ENCODE data around the gene S100A16. TPM values are rescaled to one million over a fixed set of nuclear protein-coding genes. Genes with fewer than 3 reads are reported as not detected.

S100A16 gene
- total RNA-seq, 1 donor from 2014 or later: 1.1 TPM

DNA sequence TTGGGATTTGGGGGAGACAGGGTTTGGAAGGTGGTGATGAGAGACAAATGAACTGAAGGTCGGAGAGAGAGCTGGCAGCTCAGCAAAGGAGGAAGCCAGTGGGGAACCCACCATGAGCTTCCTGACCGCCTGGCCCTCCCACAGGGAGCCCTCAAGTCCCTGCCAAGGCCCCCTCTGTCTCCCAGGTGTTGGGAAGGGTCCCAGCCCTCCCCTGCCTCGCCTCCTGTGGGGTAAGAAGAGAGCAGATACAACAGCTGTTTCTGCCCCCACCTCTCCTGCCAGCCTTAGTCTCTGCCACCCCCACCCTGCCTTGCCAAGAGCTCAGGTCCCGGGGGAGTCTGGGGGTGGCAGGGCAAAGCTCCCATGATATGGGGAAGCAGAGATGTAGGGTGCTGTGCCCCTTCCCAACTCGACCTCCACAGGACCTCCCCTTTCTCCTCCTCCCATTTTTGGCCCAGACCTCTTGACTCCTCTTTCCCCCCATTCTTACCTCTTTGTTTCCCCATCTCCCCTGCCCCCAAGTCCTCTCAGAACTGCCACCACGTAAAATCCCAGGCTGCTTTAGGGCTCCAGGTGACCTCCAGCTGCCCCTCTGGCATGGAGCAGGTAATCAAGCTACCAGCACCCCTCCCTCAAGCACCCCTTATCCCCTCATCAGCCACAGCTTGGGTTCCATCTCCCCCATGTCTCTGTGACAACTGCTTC lies 15.9 kb upstream of the S100A16 start:
- H3K27me3 Mint-ChIP-seq (ENCODE audit: unreplicated experiment): peaks cover 24% of the 10 kb centered on the region
- H3K36me3 Mint-ChIP-seq (ENCODE audit: unreplicated experiment): peaks cover 10% of the 10 kb centered on the region
- peaks cover 30% of the 10 kb centered on the region for H3K4me1 Mint-ChIP-seq (ENCODE audit: low read depth, unreplicated experiment)
- H3K27ac Mint-ChIP-seq (ENCODE audit: unreplicated experiment): peak overlapping the region; percentile 63
- H3K9me3 Mint-ChIP-seq (ENCODE audit: unreplicated experiment): peaks cover 18% of the 10 kb centered on the region
- TF ChIP-seq CTCF (IDR thresholded peaks at IDR 0.05; ENCODE audit: partially characterized antibody, unreplicated experiment): no peak
- DNase-seq: no peak
- no peak overlapping the region for H3K4me3 Mint-ChIP-seq (ENCODE audit: unreplicated experiment)

DNA sequence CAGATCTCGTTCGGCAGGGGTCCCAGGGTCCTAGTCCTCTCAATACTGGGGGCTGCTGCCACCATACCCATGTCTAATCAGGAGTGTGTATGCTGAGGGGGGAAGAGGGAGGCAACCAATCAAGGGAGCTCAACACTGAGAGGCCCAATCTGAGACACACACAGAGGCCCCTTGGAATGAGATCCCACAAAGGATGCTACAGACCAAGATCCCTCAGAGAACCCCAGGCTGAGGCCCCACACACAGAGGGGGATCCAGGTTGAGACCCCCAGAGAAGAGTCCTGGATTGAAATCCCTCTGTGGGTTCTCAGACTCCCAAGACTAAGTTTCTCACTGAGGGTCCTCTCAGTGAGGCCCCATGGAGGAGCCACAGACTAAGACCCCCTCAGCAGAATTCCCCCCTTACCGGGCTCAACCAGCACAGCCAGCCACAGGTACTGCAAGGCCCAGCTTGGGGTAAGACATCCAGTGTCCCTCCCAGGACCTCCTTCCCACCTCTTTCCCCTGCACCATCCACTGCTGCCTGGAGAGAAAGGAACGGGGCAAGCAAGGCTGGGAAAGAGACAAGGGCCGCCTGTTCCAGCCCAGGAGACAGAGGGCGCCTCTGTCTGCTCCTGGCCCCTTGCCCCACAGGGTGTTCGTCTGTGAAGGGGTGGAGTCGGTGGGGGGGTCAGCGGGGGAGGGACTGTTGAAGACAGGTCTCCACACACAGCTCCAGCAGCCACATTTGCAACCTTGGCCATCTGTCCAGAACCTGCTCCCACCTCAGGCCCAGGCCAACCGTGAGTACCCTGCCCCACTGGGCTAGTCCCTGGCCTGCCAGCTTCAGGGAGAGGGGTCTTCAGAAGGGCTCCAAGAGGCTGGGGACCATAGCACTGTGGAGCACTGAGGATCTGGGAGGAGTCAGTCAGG lies 15.0 kb upstream of the S100A16 start, which contains the start of gene S100A1:
Gene S100A1 (plus strand): TSS at position 720 of the 912 bp plus-strand sequence. CDS start 2,088 bp downstream, outside the sequence.
- H3K27me3 Mint-ChIP-seq (ENCODE audit: unreplicated experiment): peaks cover 19% of the 10 kb centered on the region
- peaks cover 11% of the 10 kb centered on the region for H3K36me3 Mint-ChIP-seq (ENCODE audit: unreplicated experiment)
- peaks cover 33% of the 10 kb centered on the region for H3K4me1 Mint-ChIP-seq (ENCODE audit: low read depth, unreplicated experiment)
- peak; percentile 12 for TF ChIP-seq CTCF (IDR thresholded peaks at IDR 0.05; ENCODE audit: partially characterized antibody, unreplicated experiment)
- DNase-seq: no peak
- H3K9me3 Mint-ChIP-seq (ENCODE audit: unreplicated experiment): peaks cover 14% of the 10 kb centered on the region
- H3K27ac Mint-ChIP-seq (ENCODE audit: unreplicated experiment): peak within 1 kb of the TSS; percentile 93
- peak within 1 kb of the TSS; percentile 88 for H3K4me3 Mint-ChIP-seq (ENCODE audit: unreplicated experiment)

DNA sequence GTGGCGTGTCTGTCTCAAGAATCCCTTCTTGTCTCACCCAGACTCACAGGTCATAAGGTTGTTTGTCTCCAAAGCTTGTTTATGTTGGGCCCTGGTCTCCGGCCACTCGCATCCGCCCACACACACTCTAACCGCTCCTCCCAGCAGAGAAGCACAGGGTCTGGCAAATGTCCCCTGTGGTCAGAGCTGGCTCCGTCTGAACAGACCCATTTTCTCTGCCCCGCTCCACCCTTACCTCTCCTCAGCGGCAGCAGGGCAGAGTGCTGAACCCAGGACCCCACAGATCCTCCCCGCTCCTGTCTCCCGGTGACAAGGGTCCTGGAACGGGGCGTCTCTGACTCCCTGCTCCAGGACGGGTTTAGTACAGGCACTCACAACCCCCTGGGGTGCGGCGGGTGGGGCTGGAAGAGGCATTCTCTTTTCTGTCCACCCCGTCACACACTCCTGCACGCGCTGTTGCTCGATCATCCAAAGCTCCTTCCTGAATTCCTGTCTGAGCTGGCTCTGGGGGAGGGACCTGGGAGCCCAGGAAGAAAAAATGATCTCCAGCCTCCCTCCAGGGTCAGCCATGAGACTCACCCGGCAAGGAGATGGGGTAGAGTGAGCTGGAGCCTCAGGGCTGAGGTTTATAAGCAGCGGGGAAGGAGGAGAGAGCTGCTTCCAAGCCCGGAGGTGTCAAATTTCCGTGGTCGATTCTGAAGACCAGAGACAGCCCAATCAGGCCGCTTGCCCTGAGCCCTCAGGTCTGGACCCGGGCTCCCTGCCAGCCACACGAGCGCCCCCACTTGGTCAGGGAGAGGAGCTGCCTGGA lies 14.2 kb upstream of the S100A16 start, which contains the start of gene S100A13:
Gene S100A13 (minus strand): TSS at position 602 of the 811 bp plus-strand sequence. CDS start 1,033 bp downstream, outside the sequence.
- TF ChIP-seq CTCF (IDR thresholded peaks at IDR 0.05; ENCODE audit: partially characterized antibody, unreplicated experiment): peak; percentile 88
- peak within 1 kb of the TSS; percentile 88 for H3K4me3 Mint-ChIP-seq (ENCODE audit: unreplicated experiment)
- peak within 1 kb of the TSS; percentile 93 for H3K27ac Mint-ChIP-seq (ENCODE audit: unreplicated experiment)
- H3K4me1 Mint-ChIP-seq (ENCODE audit: low read depth, unreplicated experiment): peaks cover 35% of the 10 kb centered on the region
- peaks cover 11% of the 10 kb centered on the region for H3K36me3 Mint-ChIP-seq (ENCODE audit: unreplicated experiment)
- peak; percentile 91 for DNase-seq
- H3K9me3 Mint-ChIP-seq (ENCODE audit: unreplicated experiment): peaks cover 14% of the 10 kb centered on the region
- H3K27me3 Mint-ChIP-seq (ENCODE audit: unreplicated experiment): peaks cover 13% of the 10 kb centered on the region

DNA sequence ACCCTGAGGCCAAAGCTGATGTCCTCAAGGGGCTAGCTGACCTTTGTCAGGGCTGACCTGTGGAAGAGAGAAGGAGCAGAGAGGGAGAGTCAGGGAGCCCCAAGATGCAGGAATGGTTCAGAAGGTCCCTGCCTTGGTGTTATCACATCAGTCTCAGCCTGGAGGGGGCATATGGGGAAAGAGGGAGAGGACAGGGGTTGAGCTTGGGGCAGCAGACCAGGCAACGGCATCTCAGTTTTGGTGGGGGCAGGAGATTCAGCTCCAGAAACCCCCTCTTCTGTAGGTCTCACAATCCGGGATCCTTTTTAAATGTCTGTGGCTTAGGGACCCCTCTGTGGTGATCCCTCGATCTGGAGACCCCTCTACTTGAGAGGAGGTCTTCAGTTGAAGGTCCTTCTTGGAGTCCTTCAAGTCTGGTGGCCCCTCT lies 13.6 kb upstream of the S100A16 start:
- no peak for DNase-seq
- Mint-ChIP-seq H3K4me3 (ENCODE audit: unreplicated experiment) (peak overlapping the region; percentile 88), H3K9me3 (ENCODE audit: unreplicated experiment) (peaks cover 14% of the 10 kb centered on the region), H3K27me3 (ENCODE audit: unreplicated experiment) (peaks cover 11% of the 10 kb centered on the region), H3K27ac (ENCODE audit: unreplicated experiment) (peak overlapping the region; percentile 93), H3K36me3 (ENCODE audit: unreplicated experiment) (peaks cover 7% of the 10 kb centered on the region), H3K4me1 (ENCODE audit: low read depth, unreplicated experiment) (peaks cover 35% of the 10 kb centered on the region)
- no peak for TF ChIP-seq CTCF (IDR thresholded peaks at IDR 0.05; ENCODE audit: partially characterized antibody, unreplicated experiment)

Measured in glutamatergic neuron (in vitro differentiated cells).